Bronchial epithelial cell (primary cell): ENCODE results near the gene YWHAE. TPM values are rescaled to one million over a fixed set of nuclear protein-coding genes. Genes with fewer than 3 reads are reported as not detected.

ENCODE experiments used
- DNase-seq: peaks from one replicate; pipeline ENCODE4 v3.0.0-alpha.2; 2010; ENCODE audit warnings: low read depth
- FAIRE-seq: peaks from 2 replicates; lab custom pipeline; 2011; peaks lifted over from hg19 to GRCh38; lab: Jason Lieb, UNC
- H3K27me3 ChIP-seq: 2 replicates; pipeline ENCODE4 v1.5.1; 2011; ENCODE audit warnings: low read length; ENCODE audit not compliant: control insufficient read depth, insufficient read depth
- H3K36me3 ChIP-seq: 2 replicates; pipeline ENCODE4 v1.5.1; 2011; ENCODE audit warnings: low read length; ENCODE audit not compliant: control insufficient read depth, insufficient read depth
- H3K4me3 ChIP-seq: 2 replicates; pipeline ENCODE4 v1.5.1; 2011; ENCODE audit warnings: mild to moderate bottlenecking, low read depth, low read length, control low read depth
- total RNA-seq: library from RNA; depleted of rRNA; stranded (reverse); fragments of >200 nt; gene quantifications from 2 replicates; pipeline ENCODE4 v1.2.1, GENCODE V29; 2014
- TF ChIP-seq, protein P1 (sequence below): IDR thresholded peaks from 2 replicates; pipeline ENCODE4 v1.5.1; 2011; ENCODE audit warnings: mild to moderate bottlenecking, moderate library complexity, low read length, control low read depth, inconsistent platforms; ENCODE audit not compliant: insufficient read depth, severe bottlenecking

The YWHAE gene
- total RNA-seq, 1 donor from 2014 or later: 307 TPM

GRCh38 chr17:1302761-1303160, 97.3 kb downstream of the YWHAE start:
- peaks cover 4% of the 10 kb centered on the region for H3K27me3 ChIP-seq
- no peak for FAIRE-seq

DNA sequence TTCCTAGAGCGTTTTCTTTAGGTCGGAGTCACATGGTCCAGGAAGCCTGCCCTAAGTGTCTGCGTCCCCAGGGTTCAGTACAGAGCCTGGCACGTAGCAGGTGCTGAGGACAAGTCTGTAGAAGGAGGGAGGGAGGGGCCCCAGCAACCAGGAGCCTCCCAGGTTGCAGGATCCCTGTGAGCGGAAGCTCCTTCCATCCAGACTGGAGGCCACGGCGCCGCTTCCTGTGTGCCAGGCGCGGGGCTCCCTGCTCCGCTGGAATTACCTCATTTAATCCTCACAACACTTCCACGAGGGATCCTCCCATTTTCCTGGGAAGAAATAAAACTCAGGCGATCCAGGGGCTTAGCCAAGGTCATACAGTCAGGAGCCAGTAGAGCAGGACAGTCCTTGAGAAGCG, 98.5 kb downstream of the YWHAE start:
- Histone ChIP-seq H3K4me3 (no peak overlapping the region), H3K36me3 (no peaks in the 10 kb centered on the region), H3K27me3 (peaks cover 4% of the 10 kb centered on the region)
- DNase-seq: no peak
- FAIRE-seq: no peak
- TF ChIP-seq, protein P1, sequence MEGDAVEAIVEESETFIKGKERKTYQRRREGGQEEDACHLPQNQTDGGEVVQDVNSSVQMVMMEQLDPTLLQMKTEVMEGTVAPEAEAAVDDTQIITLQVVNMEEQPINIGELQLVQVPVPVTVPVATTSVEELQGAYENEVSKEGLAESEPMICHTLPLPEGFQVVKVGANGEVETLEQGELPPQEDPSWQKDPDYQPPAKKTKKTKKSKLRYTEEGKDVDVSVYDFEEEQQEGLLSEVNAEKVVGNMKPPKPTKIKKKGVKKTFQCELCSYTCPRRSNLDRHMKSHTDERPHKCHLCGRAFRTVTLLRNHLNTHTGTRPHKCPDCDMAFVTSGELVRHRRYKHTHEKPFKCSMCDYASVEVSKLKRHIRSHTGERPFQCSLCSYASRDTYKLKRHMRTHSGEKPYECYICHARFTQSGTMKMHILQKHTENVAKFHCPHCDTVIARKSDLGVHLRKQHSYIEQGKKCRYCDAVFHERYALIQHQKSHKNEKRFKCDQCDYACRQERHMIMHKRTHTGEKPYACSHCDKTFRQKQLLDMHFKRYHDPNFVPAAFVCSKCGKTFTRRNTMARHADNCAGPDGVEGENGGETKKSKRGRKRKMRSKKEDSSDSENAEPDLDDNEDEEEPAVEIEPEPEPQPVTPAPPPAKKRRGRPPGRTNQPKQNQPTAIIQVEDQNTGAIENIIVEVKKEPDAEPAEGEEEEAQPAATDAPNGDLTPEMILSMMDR: no peak

More at GRCh38 chr17:1302761-1303160, 97.3 kb downstream of the YWHAE start:
- no peak for DNase-seq
- no peaks in the 10 kb centered on the region for H3K36me3 ChIP-seq
- TF ChIP-seq, protein P1: no peak
- no peak overlapping the region for H3K4me3 ChIP-seq

DNA sequence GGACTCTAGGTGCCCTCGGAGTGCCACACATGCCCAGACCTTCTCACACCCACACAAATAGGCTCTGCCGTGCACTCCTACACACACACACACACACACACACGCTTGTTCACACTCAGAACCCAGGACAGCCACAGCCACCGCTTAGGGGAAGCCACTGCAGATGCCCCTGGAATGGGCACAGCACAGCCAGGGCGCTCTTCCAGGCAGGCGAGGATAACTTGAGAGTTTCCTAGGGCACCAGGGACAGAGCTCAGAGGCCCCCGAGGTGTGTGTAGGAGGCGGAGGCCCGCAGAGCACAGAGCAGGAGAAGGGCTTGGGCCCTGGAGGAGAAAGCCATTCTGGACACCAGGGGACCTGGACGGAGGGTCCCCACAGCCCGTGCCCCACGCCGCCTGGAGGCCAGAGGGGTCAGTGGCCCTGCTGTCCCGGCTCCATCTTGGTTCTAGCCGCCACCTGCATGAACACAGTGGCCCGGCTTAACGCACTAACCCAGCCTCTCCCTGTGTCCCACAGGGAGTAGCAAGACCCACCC, 99.6 kb downstream of the YWHAE start:
- Histone ChIP-seq H3K4me3 (no peak overlapping the region), H3K27me3 (peaks cover 4% of the 10 kb centered on the region), H3K36me3 (no peaks in the 10 kb centered on the region)
- DNase-seq (no peak), FAIRE-seq (no peak)
- TF ChIP-seq, protein P1: no peak

GRCh38 chr17:1299552-1300370, 100.3 kb downstream of the YWHAE start:
- H3K27me3 ChIP-seq: peaks cover 4% of the 10 kb centered on the region
- TF ChIP-seq, protein P1: no peak
- H3K36me3 ChIP-seq: no peaks in the 10 kb centered on the region
- FAIRE-seq: no peak
- H3K4me3 ChIP-seq: no peak overlapping the region
- DNase-seq: no peak

- Histone ChIP-seq H3K27me3 (peaks cover 4% of the 10 kb centered on the region), H3K4me3 (no peak overlapping the region), H3K36me3 (no peaks in the 10 kb centered on the region)
- TF ChIP-seq, protein P1: no peak
- no peak for FAIRE-seq
- no peak for DNase-seq
These were observed 101.4 kb downstream of the YWHAE start for GRCh38 chr17:1298606-1299005.

Other genes with a start within 250 kb of the YWHAE start
- gene ABR, start 220.2 kb downstream of the YWHAE start, total RNA-seq: 18.7 and 39.3 TPM in 2 replicates
- not detected in 2 replicates for gene BHLHA9, start 129.8 kb downstream of the YWHAE start, total RNA-seq
- not detected in 2 replicates for gene TRARG1, start 120.6 kb downstream of the YWHAE start, total RNA-seq
- 131 and 152 TPM in 2 replicates for gene CRK, start 56.0 kb upstream of the YWHAE start, total RNA-seq
- gene MYO1C, start 92.5 kb upstream of the YWHAE start, total RNA-seq: 80.3 and 90.5 TPM in 2 replicates
- 20.1 and 31.6 TPM in 2 replicates for gene INPP5K, start 116.4 kb upstream of the YWHAE start, total RNA-seq
- gene PITPNA, start 162.6 kb upstream of the YWHAE start, total RNA-seq: 21.1 and 25.7 TPM in 2 replicates
- 2.4 and 2.9 TPM in 2 replicates for gene SLC43A2, start 228.6 kb upstream of the YWHAE start, total RNA-seq
- 0.38 and 0.53 TPM in 2 replicates for gene SCARF1, start 245.5 kb upstream of the YWHAE start, total RNA-seq
- 3.4 and 3.8 TPM in 2 replicates for gene RILP, start 249.6 kb upstream of the YWHAE start, total RNA-seq